BJ (cell line): ENCODE data around the gene PFKM. TPM values are rescaled to one million over a fixed set of nuclear protein-coding genes. Genes with fewer than 3 reads are reported as not detected.

Experiments used
- CTCF ChIA-PET: fragments of 350-600 bp; formaldehyde crosslinking; extraction: SDS; loops from one replicate; lab custom pipeline; 2021; ENCODE audit warnings: antibody characterized with exemption, inconsistent platforms; lab: Yijun Ruan, JAX
- POLR2A ChIA-PET: fragments of 300-600 bp; sonication (Branson Sonifier 250); formaldehyde crosslinking; extraction: SDS; loops from one replicate; lab custom pipeline; 2021; ENCODE audit warnings: antibody characterized with exemption; lab: Charles Lee
- DNase-seq: peaks from one replicate; pipeline ENCODE4 v3.0.0-alpha.2; 2011; ENCODE audit warnings: low read depth
- H3K27me3 ChIP-seq: 2 replicates; pipeline ENCODE4 v1.6.0; 2011; ENCODE audit warnings: low read length; ENCODE audit not compliant: control insufficient read depth, insufficient read depth
- H3K36me3 ChIP-seq: 2 replicates; pipeline ENCODE4 v1.5.1; 2011; ENCODE audit warnings: low read length; ENCODE audit not compliant: control insufficient read depth, insufficient read depth
- H3K4me3 ChIP-seq: 2 replicates; pipeline ENCODE4 v1.5.1; 2011; ENCODE audit warnings: low read depth, mild to moderate bottlenecking, control low read depth, low read length
- polyA plus RNA-seq: library from polyadenylated mRNA; depleted of rRNA; stranded (reverse); fragments of >200 nt; gene quantifications from 2 replicates; pipeline ENCODE4 v1.2.3, GENCODE V29; 2011
- TF ChIP-seq, protein P1 (sequence below): IDR thresholded peaks from 2 replicates; pipeline ENCODE4 v1.5.1; 2011; ENCODE audit warnings: low read depth, mild to moderate bottlenecking, control low read depth, inconsistent platforms, low read length, moderate library complexity; ENCODE audit not compliant: insufficient read depth

The PFKM gene
- polyA plus RNA-seq, 1 experiment, result 45.9 TPM

DNA sequence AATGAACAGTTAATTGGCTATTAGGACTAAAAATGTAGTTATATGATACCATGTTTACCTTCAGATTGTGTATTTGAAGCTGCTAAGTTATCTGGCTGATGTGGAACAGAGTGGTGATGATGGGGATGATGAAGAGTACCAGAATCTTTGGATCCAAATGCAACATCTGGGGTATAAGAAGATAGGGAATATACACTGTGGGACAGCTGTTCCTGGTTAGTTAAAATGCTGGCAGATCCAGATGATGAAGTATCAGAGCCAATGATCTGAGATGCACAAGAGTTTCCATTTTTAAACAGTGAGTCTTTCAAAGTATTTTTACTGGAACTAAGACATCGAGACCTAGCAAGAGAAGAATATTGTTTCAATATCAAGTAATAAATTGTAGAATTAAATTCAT is 44.9 kb upstream of the PFKM start:
- H3K27me3 ChIP-seq, result no peaks in the 10 kb centered on the region
- POLR2A ChIA-PET, result no interaction called here
- TF ChIP-seq, protein P1, sequence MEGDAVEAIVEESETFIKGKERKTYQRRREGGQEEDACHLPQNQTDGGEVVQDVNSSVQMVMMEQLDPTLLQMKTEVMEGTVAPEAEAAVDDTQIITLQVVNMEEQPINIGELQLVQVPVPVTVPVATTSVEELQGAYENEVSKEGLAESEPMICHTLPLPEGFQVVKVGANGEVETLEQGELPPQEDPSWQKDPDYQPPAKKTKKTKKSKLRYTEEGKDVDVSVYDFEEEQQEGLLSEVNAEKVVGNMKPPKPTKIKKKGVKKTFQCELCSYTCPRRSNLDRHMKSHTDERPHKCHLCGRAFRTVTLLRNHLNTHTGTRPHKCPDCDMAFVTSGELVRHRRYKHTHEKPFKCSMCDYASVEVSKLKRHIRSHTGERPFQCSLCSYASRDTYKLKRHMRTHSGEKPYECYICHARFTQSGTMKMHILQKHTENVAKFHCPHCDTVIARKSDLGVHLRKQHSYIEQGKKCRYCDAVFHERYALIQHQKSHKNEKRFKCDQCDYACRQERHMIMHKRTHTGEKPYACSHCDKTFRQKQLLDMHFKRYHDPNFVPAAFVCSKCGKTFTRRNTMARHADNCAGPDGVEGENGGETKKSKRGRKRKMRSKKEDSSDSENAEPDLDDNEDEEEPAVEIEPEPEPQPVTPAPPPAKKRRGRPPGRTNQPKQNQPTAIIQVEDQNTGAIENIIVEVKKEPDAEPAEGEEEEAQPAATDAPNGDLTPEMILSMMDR, result no peak
- CTCF ChIA-PET, result no interaction called here
- no peak for DNase-seq
- peaks cover 2% of the 10 kb centered on the region; the same call in 1 of the 2 replicates for H3K36me3 ChIP-seq
- H3K4me3 ChIP-seq, result no peak overlapping the region

DNA sequence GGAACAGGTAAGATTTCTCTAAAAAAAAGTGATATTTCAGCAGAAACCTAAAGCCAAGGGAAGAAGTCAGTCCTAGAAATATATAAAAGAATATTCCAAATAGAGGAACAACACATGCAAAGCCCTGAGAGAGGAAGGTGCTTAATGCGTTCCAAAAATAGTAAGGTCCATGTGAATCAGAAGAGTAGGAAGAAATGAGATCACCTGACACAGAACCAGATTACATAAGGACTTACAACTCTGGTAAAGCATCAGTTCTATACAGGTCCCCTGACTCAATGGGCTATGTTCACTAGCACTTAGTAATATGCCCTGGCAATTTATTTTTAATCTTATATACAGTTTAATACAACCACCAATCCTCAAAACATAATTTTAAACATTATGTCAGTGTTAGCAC is 43.3 kb upstream of the PFKM start:
- Histone ChIP-seq H3K36me3 (peaks cover 2% of the 10 kb centered on the region; the same call in 1 of the 2 replicates), H3K27me3 (no peaks in the 10 kb centered on the region), H3K4me3 (no peak overlapping the region)
- CTCF ChIA-PET, result no interaction called here
- POLR2A ChIA-PET, result no interaction called here
- TF ChIP-seq, protein P1, result no peak
- no peak for DNase-seq

DNA sequence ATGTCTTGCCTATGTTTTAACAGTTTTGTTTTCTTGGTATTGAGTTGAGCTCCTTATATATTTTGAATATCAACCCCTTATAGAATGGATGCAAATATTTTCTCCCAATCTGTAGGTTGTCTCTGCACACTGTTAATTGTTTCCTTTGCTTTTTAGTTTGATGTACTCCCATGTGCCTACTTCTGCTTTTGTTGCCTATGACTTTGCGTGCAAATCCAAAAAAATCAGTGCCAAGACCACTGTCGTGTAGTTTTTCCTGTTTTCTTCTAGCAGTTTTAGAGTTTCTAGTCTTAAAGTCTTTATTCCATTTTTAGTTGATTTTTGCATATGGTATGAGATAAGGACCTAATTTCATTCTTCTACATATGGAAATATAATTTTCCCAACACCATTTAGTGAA is 42.1 kb upstream of the PFKM start:
- no peak for DNase-seq
- TF ChIP-seq, protein P1, result no peak
- POLR2A ChIA-PET, result no interaction called here
- Histone ChIP-seq H3K27me3 (no peaks in the 10 kb centered on the region), H3K36me3 (peaks cover 2% of the 10 kb centered on the region; the same call in 1 of the 2 replicates), H3K4me3 (no peak overlapping the region)
- CTCF ChIA-PET, result interaction anchor here (1.2 to 1.3 kb wide), 2 partner anchors 89 to 106 kb away, joined by 3 to 5 read pairs; no protein-coding TSS in a partner anchor

DNA sequence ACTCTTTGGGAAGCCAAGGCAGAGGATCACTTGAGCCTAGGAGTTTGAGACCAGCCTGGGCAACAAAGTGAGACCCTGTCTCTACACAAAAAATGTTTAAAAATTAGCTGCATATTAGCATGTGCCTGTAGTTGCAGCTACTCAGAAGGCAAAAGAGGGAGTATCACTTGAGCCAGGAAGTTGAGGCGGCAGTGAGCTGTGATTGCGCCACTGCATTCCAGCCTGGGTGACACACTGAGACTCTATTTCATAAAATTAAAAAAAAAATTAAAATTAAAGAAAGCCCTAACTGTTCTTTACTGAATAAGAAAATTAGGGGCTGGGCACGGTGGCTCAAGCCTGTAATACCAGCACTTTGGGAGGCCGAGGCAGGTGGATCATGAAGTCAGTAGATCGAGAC is 40.3 kb upstream of the PFKM start:
- ChIA-PET POLR2A (no interaction called here), CTCF (interaction anchor here (0.8 to 1.8 kb wide), 3 partner anchors 9 to 116 kb away, joined by 3 to 4 read pairs (median 3); partner anchors contain the start of gene TMEM106C)
- H3K27me3 ChIP-seq, result no peaks in the 10 kb centered on the region
- TF ChIP-seq, protein P1, result no peak
- DNase-seq, result no peak
- no peaks in the 10 kb centered on the region for H3K36me3 ChIP-seq
- H3K4me3 ChIP-seq, result no peak overlapping the region

DNA sequence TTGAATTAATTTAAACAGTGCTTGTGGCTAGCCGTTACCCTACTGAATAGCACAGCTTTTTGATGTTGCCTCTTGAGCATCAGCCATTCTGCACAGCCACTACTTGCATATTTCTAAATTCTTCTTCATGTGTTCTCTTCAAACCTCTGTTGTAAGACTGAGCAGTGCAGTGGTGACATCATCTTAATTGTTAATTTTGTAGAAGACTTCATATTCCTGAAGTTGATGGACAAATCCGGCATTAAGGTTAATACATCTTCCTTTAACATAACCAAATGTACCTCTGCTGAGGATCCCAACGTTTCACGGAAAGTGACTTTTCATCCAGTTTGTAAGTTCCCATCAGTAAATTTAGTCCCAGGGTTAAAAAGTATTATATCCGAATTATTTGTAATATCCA is 38.9 kb upstream of the PFKM start:
- no peak overlapping the region for H3K4me3 ChIP-seq
- ChIA-PET CTCF (interaction anchor here (1.2 kb wide), 1 partner anchor 23 kb away, joined by 3 read pairs; no protein-coding TSS in a partner anchor), POLR2A (no interaction called here)
- TF ChIP-seq, protein P1, result no peak
- DNase-seq, result no peak
- H3K36me3 ChIP-seq, result peaks cover 2% of the 10 kb centered on the region
- no peaks in the 10 kb centered on the region for H3K27me3 ChIP-seq
